Activated naive CD4-positive, alpha-beta T cell treated with Interleukin-2 at 50 U/mL for 16 hours (primary cell): ENCODE measurements around the gene CNTNAP2.

Source experiments
- DNase-seq: peaks from one replicate; pipeline ENCODE4 v3.0.0-alpha.2; 2020

CNTNAP2 gene

GRCh38 chr7:147428075-147428474 is 1311.5 kb downstream of the CNTNAP2 start:
- no peak for DNase-seq

- DNase-seq, result no peak
Measured at GRCh38 chr7:147429961-147430360, 1313.4 kb downstream of the CNTNAP2 start.

- no peak for DNase-seq
Measured at GRCh38 chr7:147432079-147432478, 1315.5 kb downstream of the CNTNAP2 start.

- DNase-seq, result no peak
Measured at GRCh38 chr7:147432576-147432975, 1316.0 kb downstream of the CNTNAP2 start.

- DNase-seq, result no peak
Measured at GRCh38 chr7:147436718-147437117, 1320.1 kb downstream of the CNTNAP2 start.

GRCh38 chr7:147438216-147438615 is 1321.6 kb downstream of the CNTNAP2 start:
- no peak for DNase-seq

GRCh38 chr7:147443942-147444341 is 1327.3 kb downstream of the CNTNAP2 start:
- DNase-seq, result no peak

GRCh38 chr7:147452816-147453215 is 1336.2 kb downstream of the CNTNAP2 start:
- DNase-seq, result no peak

GRCh38 chr7:147465223-147465622 is 1348.6 kb downstream of the CNTNAP2 start:
- no peak for DNase-seq

- no peak for DNase-seq
Measured at GRCh38 chr7:147472556-147472955, 1356.0 kb downstream of the CNTNAP2 start.

GRCh38 chr7:147474862-147475261 is 1358.3 kb downstream of the CNTNAP2 start:
- no peak for DNase-seq

GRCh38 chr7:147477526-147477925 is 1360.9 kb downstream of the CNTNAP2 start:
- no peak for DNase-seq

GRCh38 chr7:147478796-147479195 is 1362.2 kb downstream of the CNTNAP2 start:
- no peak for DNase-seq

- no peak for DNase-seq
Measured at GRCh38 chr7:147483634-147484292, 1367.2 kb downstream of the CNTNAP2 start.

- no peak for DNase-seq
Measured at GRCh38 chr7:147485660-147486210, 1369.1 kb downstream of the CNTNAP2 start.

- no peak for DNase-seq
Measured at GRCh38 chr7:147492606-147493005, 1376.0 kb downstream of the CNTNAP2 start.

- DNase-seq, result no peak
Measured at GRCh38 chr7:147496209-147496608, 1379.6 kb downstream of the CNTNAP2 start.

- no peak for DNase-seq
Measured at GRCh38 chr7:147497246-147497645, 1380.6 kb downstream of the CNTNAP2 start.

- DNase-seq, result no peak
Measured at GRCh38 chr7:147498081-147498480, 1381.5 kb downstream of the CNTNAP2 start.

- no peak for DNase-seq
Measured at GRCh38 chr7:147509035-147509501, 1392.5 kb downstream of the CNTNAP2 start.

- no peak for DNase-seq
Measured at GRCh38 chr7:147509541-147510200, 1393.1 kb downstream of the CNTNAP2 start.

- DNase-seq, result no peak
Measured at GRCh38 chr7:147510201-147510542, 1393.6 kb downstream of the CNTNAP2 start.

- no peak for DNase-seq
Measured at GRCh38 chr7:147510923-147511322, 1394.3 kb downstream of the CNTNAP2 start.

- no peak for DNase-seq
Measured at GRCh38 chr7:147513451-147513850, 1396.8 kb downstream of the CNTNAP2 start.
